ENCODE results near the gene SNTG2.

Gene SNTG2

DNA sequence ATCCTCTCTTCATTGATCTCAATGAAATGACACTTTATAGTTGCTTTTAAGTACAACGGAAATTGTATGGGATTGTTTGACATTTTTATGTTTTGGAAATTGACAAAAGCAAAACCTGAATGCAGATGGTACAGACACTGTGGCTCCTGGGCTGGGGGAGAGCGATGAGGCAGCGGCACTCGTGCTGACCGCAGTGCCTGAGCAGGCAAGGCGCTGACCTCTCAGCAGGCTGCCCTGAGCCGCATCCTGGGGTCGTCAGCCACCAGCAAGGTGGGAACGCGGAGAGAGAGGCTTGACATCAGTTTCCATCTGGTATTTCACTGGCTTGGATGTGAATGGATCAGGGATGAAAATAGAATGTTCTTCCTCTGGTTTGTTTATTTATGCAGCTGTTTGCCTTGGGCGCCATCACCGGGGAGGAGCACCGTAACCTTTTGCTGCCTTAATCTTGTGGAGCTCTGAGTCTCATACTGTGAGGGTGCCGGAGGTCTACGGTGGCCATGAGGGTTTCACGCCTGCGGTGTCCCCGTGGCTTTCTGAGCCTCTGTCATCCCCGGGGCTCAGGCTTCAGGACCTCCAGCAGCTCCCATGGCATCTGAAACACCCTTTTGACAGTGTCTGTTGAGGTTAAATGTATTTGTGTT is 367.8 kb downstream of the SNTG2 start:
- no peak for DNase-seq (ENCODE audit: low read depth)

DNA sequence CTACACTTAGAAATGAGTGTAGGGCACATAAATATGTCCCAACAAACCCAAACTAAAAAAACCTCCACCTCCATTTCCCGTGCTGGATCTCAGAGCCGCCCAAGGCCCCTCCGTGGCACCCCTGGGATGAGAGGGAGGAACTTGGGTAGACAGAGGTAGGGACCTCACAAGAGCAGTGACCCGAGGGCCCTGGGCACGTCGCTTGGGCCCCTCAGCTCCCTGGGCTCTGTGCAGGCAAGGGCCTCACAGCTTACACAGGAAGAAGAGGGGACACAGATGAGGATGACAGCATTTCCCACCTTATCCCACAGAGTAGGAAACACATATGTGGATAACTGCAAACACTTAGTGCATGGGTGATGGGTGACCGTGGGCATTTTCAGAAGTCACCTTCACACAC is 368.7 kb downstream of the SNTG2 start:
- no peak for DNase-seq (ENCODE audit: low read depth)

DNA sequence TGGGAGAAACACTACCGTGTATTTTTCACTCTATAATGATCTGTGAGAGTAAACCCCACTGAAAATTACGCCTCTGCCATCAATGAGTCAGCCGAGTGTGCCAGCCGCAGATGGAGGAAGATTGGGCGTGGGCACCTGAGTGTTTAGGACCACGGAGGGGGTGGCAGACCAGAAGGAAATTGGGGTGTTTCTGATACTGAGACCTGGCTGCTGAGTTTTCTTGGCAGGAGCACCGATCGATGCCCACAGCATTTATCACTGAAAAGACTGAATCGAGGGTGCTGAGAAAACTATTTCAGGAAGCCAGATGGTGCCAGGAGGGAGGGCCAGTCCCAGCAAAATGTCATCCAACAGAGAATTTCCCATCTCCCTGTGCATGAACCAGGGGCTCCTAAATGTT is 370.7 kb downstream of the SNTG2 start:
- DNase-seq (ENCODE audit: low read depth) = no peak

DNA sequence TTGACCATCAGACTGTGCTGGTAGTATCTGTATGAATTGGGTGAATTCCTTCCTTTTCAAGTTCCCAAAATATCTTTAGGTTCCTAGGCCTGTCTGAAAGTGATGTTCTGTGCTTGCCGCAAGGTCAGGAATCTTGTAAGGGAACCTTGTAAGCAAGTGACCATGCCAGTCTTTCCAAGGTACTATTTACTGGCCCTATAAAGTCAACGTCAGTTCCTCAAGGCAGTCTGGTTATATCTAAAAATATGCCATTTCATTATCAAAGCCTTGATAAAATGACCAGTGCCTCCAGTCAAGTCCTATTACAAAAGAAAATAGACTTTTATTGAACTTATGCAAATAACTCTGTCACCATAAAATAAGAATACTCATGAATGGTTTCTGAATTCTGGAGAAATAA is 374.2 kb downstream of the SNTG2 start:
- no peak for DNase-seq (ENCODE audit: low read depth)

DNA sequence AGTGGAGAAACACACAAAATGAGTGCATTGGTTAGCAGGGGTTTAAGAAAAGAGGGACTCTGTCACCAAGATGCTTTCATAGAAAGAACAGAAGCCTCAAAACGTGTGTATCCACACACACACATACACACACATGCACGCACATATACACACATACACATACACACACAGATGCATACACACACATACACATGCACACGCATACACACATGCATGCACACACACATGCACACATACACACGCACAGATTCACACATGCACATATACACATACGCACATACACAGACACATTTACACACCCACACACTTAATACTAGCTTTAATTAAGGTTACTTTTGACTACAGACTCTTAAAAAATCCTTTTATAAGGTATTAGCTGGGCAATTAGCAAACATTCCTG is 378.0 kb downstream of the SNTG2 start:
- no peak for DNase-seq (ENCODE audit: low read depth)

DNA sequence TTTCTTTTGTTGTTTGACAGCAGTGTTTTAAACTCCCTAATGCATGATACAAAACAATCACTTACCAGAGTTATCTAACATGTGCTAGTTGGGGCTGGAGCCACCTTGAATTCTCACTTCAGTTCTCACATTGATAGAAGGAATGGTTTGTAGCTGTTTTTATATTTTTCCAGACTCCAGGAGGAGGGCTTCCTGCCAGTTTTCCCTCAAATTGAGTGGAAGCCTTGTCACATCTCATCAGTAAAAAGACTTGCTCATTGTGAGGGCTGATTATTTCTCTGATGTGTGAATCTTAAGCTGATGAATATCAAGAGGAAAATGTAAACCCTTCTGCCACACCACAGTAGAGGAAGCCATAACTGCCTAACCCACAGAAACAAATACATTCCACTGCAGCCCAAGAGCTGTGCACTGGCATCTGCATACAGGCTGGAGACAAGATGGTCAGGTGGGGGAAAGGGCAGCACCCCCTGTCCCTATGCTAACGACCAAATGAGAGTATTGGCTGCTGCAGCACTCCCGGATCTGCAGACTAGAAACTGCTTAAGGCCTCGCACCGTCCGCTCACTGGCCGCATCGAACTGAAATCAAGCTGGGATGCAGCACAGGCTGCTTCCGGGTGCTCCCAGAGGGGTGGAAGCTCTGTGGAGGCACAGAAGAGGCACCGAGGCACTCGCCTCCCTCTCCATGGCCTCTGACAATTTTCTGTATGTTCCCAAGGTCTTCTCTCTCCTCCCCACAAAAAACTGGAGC is 388.9 kb downstream of the SNTG2 start:
- DNase-seq (ENCODE audit: low read depth) = no peak

DNA sequence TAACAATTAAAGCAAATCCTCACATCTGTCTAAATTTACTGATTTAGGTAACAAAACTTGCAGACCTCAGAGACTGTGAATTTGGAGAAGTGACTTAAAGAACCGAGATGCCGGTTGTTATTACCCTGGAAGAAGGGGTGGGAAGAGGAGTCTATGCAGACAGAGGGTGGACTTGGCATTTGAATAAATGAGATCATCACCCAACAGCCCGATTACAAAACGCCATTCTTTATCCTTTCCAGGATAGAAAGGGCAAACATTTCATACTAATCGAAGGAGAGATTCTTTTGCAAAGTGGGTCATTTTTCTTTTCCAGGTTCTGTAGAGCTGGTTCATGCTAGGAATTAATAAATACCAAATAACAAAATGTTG is 389.5 kb downstream of the SNTG2 start:
- DNase-seq (ENCODE audit: low read depth) = no peak

DNA sequence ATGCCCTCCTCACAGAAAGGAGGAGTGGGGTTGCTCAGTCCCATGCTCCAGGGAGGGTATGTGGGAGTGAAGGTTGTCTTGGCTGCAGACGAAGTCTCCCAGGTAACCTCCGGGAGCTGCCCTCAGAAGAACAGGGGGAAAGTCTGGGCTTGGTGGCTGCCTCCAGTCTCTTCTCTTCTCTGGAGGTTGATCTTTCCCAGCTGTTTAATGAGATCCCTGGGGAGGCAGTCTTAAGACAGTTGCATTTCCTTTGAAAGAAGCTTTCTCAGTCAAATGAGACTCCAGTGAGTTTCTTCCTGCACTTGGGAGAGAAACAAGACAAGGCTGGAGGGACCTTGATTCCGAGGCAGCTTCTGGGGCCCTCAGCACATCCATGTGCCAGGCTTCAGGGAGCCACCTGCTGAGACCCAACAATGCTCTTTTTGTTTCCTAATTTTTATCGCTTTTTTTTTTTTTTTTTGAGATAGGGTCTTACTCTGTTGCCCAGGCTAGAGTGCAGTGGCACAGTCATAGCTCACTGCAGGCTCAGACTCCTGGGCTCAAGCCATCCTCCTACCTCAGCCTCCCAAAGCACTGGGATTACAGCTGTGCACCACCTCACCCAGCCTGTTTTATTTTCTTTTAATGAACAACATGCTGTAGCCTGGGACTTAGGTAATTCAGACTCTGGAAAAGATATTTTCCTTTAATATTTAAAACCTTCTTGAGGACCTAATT is 390.9 kb downstream of the SNTG2 start:
- no peak for DNase-seq (ENCODE audit: low read depth)

DNA sequence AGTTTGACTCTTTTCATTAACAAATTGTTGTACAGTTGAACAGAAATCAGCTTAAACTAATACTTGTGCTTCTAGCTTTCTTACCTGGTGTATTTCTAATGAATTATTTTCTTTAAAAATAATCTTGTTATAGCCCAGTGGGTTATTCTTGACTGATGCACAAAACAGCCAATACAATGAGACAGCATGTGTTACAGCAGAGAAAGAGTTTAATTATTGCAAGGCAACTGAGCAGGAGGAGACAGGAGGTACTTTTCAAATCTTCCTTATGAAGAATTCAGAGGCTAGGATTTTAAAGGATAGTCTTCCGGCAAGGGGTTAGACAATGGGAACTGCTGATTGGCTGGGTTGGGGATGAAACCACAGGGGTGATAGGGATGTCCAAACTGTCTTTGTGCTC is 398.1 kb downstream of the SNTG2 start:
- DNase-seq (ENCODE audit: low read depth) = no peak

DNA sequence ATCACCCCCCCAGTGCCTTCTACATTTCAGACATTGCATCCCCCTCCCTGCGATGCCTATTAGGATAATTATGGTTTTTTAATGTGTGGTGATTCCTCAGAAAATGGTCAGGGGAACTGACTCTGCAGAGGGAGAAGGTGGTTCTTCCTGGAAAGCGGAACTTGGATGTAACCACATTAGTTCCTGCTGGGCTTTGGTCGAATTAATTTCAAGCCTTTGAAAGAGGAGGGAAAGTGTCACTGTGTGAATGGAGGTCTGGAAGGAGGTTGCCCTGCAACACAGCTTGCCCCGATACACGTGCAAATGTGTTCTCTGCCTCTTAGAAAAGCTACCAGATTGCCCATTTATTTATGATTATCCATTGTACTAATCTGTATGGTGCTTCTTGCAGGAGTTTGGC is 399.5 kb downstream of the SNTG2 start:
- no peak for DNase-seq (ENCODE audit: low read depth)

DNA sequence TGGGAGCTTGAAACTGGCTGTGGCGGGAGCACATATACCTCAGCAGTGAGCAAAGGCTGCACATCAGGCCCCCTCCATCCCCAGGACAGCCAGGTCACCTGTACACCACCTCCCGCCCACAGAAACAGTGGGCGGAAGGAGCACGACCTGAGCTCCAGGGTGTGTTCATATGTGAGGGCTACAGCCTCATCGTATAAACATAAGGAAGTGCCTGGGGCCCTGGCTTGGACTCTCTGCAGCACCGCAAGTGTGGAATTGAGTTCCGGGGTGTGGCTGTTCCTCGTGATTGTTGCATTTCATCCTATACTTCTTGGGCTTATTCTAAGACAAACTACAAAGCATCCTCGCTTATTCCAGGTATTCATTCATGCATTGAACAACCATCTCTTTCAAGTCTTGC is 402.5 kb downstream of the SNTG2 start:
- no peak for DNase-seq (ENCODE audit: low read depth)

DNA sequence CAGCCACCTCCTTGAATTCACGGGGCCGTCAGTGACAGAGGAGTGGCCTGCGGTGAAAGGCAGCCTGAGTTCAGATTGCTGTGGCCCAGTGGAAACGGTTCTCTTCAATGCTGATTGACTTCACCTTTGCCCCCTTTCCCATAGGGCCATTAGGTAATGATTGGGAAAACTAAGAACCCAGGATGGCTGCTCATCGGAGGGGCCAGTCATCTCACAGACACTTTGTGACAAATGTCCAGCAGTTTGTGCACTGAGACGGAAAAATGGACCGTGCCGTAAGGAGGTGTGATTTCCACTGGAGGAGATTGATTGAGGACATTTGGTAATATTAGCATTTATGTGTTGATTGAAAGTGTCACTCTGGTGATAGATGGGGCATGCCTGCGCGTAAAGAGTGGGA is 402.9 kb downstream of the SNTG2 start:
- DNase-seq (ENCODE audit: low read depth) = no peak

DNA sequence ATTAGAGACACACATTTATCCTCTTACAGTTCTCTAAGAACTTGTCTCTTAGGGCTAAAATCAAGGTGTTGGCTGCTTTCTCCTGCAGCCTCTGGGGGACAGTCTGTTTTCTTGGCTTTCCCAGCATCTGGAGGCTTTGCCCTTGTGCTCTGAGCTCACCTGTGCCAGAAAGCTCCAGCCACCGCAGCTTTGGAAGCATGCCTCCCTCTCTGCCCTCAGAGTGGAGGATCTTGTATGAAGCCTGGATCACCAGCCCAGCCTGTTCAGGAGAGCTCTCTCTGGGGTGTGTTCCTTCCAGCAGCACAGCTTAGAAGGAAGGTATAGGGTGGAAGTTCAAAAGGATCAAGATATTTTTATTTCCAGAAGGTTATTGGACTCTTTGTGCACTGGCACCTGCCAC is 409.5 kb downstream of the SNTG2 start:
- no peak for DNase-seq (ENCODE audit: low read depth)

DNA sequence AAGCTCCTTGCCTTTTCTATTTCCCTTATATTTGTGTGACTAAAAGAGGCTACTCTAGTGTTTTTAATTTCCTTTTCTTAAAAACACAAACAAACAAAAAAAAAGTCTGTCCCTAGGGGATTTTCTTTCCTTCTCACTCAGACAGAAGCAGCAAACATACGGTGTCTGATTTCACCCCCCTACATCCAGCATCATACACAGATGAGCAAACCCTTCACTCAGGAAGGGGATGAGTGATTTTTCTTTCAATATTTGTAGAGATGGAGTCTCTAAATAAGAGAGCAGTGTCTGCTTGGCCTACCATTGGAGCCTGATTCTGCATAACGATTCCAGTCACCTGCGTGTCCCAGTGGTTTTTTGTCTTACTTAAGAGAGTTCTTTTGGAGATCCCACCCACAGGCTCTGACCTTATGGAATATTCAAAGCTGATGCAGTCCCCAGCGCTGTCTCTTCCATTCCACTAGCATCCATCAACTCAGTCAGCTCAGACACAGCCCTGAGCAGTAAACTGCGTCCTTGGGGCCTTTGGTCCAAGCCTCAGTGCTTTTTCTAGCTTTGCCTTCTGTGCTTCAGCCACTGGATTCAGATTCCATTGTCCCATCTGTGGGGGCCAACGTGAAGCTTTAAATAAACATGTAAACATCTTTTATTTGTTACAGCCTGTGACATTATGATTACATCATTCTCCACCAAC is 410.1 kb downstream of the SNTG2 start:
- no peak for DNase-seq (ENCODE audit: low read depth)

DNA sequence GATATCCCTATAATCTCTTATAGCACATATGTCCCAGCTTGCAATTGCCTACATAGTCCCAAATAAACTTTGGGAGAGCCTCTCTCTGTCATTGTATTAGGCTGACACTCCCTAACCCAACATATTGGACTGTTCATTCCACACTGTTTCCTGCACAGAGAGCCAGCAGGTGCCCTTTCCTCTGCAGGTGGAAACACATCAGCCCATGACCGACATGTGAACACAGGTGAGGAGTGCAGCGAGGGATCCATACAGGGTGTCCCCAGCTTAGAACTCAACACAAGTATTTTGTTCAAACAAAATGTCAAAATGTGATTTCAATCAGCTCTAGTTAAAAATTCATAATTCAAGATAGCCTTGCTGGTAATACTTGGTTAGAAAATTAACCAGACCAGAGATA is 412.7 kb downstream of the SNTG2 start:
- no peak for DNase-seq (ENCODE audit: low read depth)

DNA sequence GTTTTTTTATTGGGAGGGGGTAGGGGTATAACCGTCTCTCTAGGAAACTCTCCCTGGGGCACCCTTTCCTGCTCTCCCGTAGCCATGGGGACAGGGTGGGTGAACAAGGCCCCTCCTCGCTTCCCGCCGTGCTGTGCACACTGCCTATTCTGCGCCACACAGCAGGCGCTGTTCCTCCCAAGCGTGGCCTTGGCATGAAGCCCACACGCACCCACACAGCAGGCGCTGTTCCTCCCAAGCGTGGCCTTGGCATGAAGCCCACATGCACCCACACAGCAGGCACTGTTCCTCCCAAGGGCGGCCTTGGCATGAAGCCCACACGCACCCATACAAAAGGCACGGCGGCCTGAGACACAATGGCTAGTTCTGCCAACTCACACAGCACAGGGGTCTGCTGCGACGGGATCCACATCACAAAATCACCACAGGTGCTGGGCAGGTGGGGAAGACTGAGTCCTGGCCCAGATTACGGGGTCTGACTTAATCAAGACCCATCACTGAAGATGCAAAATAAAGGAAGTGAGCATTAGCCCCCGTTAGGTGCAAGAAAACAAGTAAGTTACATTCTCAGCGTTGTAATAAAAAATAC is 416.0 kb downstream of the SNTG2 start:
- no peak for DNase-seq (ENCODE audit: low read depth)

DNA sequence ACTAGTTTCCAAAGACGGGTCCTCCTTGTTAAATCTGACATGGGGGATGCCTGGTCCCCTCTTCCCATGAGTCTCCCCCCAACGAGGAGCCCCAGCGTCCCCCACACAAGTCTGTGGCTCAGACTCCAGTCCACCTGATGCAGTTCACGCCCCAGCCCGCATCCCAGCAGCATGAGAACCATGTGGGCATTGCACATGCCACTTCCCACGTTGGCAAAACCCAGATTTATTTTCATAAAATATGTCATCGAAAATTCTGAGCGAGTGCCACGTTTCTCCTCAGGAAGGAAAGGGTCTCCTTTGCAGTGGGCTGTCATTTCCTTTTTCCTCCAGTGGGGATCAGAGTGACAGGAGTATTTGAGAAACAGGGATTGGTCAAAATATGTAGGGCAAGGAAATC is 417.0 kb downstream of the SNTG2 start:
- DNase-seq (ENCODE audit: low read depth) = no peak

DNA sequence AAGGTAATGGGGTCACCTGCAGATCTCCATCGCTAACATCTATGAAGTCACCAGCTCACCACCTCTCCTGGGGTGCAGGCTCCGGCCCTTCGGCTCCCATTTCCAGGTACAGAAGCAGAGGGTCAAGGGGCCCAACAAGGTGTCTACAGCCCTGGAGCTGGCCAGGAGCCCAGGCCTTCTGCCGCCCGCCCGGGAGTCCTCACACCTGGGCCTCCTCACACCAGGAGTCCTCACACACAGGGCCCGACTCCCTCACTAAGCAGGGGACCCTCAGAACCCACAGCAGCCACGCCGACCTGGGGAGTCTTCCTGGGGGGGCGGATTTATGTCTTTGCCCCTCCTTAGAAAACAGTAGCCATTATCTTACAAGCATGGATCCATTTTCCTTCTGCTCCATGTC is 419.3 kb downstream of the SNTG2 start:
- DNase-seq (ENCODE audit: low read depth) = no peak

DNA sequence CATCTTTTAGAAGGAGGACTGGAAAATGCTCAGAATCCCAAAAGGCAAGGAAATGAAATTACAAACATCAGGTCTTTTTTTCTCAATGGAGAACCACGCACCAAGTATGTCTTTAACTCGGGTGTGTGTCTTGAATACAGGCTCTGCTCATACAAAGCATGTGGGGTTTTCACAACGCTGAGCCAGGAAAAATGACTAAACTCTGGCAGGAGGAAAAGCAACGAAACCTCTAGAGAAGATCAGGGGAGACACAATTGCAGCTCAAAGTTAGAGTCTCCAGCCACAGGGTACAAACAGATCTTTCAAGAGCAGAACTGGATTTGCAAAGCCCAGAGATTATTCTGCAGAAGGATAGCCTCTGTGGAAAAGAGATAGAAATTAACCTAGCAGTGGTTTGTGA is 419.8 kb downstream of the SNTG2 start:
- DNase-seq (ENCODE audit: low read depth) = no peak

DNA sequence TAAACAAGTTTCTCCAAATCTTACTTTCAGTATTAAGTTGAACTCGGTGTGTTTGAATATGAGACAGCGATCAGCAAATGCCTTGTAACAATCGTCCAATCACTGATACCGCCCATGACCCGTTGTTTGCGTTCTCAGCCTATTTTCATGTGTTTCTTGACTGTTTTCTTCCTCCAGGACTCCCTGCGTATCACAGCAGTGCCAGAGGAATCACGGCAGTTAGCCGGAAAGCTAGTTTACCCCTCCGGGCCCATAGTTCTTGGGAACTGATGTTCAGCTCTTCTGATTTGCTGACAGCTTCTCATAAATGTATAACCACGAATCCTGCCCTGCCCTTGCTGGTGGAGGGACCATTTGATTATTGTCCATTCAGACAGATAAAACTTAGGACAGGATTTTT is 420.4 kb downstream of the SNTG2 start:
- no peak for DNase-seq (ENCODE audit: low read depth)

DNA sequence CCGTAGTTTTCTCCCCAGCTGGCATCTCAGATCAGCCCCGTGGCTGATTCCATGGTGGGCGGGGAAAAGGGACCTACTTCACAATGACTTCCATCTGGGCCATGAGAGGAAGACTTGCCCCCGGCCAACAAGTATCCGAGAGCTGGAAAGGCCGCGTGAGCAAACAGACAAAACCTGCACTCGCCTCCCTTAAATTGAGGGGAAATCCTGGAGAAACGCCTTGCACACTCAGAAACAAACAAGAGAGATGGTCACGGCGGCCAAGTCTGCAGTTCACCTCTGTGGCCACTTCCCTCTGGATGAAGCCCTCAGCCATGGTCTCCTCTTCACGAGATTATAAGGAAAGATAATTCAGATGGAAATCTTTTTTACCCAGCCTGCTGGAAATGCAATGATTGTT is 423.2 kb downstream of the SNTG2 start:
- no peak for DNase-seq (ENCODE audit: low read depth)

DNA sequence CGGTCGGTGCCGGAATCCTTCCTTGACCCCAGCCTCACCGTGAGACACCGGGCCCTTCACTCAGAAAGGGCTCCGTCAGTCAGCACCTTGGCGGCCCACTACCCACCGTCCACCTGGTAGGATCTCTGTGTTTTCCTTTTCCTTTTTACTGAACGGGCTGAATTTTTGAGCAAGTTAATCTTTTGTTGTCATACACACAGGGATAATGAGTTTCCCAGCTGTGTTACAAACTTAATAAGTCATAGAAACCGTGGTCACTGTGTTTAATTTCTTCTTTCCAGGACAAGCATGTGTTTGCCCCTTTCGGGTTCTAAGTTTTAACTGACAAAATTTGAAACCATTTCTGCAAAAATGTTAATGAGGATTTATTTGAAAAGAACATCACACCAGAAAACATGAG is 423.6 kb downstream of the SNTG2 start:
- no peak for DNase-seq (ENCODE audit: low read depth)

DNA sequence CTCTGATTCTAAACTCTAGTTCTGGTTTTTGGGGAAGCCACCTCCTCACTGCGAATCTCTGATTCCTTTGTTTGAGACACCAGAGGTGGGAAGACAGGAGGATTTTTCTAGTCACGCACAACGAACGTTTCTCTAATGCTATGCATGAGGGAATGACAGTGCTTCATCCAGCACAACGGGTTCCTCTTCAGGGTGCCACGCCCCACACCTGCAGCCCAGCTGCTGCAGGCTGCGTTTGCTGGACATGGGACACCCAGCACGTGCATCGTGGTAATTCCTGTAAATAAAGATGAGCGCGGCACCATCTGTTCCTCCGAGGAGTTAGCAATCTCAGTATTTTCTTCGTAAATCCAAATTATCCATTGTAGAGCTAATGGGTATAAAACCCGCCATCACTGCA is 425.1 kb downstream of the SNTG2 start:
- DNase-seq (ENCODE audit: low read depth) = no peak

Measured in stimulated activated CD8-positive, alpha-beta memory T cell treated with anti-CD3 and anti-CD28 coated beads, Interleukin-15, amount 100 ng/mL, for 24 hours (primary cell).